ENCODE measurements around the gene CES1.
"Not testable (repeated sequence)": the region's sequence is repeated elsewhere in the genome, so short reads cannot be mapped to it uniquely, and the experiment has no call there.

CES1 gene

GRCh38 chr16:55822280-55822810 lies 10.6 kb downstream of the CES1 start:
- TF ChIP-seq CTCF (IDR thresholded peaks at IDR 0.05; ENCODE audit: insufficient read depth, low read length, poor library complexity, severe bottlenecking) (no peak), EZH2phosphoT487 (conservative IDR thresholded peaks at IDR 0.05; ENCODE audit: low read length) (no peak)
- no peaks in the 10 kb centered on the region for H3F3A ChIP-seq (ENCODE audit: insufficient read depth)
- H3K9me3 ChIP-seq (ENCODE audit: insufficient read depth, low read length), result no peaks in the 10 kb centered on the region
- H3K36me3 ChIP-seq (ENCODE audit: low read length), result no peaks in the 10 kb centered on the region
- H2AFZ ChIP-seq (ENCODE audit: low read depth, low read length, severe bottlenecking), result no peak overlapping the region
- no peaks in the 10 kb centered on the region for H3K9me2 ChIP-seq (replicated peaks; ENCODE audit: insufficient read depth, low read length)
- H3K27me3 ChIP-seq (ENCODE audit: low read length), result no peaks in the 10 kb centered on the region
- no peaks in the 10 kb centered on the region for H3K79me2 ChIP-seq (ENCODE audit: insufficient read depth, low read length)
- H3K4me2 ChIP-seq (ENCODE audit: low read depth, low read length, poor library complexity, severe bottlenecking), result no peak overlapping the region
- no peak overlapping the region for H3K4me3 ChIP-seq (ENCODE audit: insufficient read depth, low read length, poor library complexity, severe bottlenecking)
- H3K9ac ChIP-seq (ENCODE audit: low read length), result no peak overlapping the region
- no peak overlapping the region for H3K27ac ChIP-seq (ENCODE audit: low read depth, low read length)
- H4K20me1 ChIP-seq (ENCODE audit: low read depth, low read length), result no peaks in the 10 kb centered on the region

GRCh38 chr16:55821210-55821609 lies 11.7 kb downstream of the CES1 start:
- Histone ChIP-seq H3K9me2 (replicated peaks; ENCODE audit: insufficient read depth, low read length) (no peaks in the 10 kb centered on the region), H3F3A (ENCODE audit: insufficient read depth) (no peaks in the 10 kb centered on the region), H3K79me2 (ENCODE audit: insufficient read depth, low read length) (no peaks in the 10 kb centered on the region), H3K9me3 (ENCODE audit: insufficient read depth, low read length) (no peaks in the 10 kb centered on the region), H3K36me3 (ENCODE audit: low read length) (no peaks in the 10 kb centered on the region), H2AFZ (ENCODE audit: low read depth, low read length, severe bottlenecking) (no peak overlapping the region), H3K4me2 (ENCODE audit: low read depth, low read length, poor library complexity, severe bottlenecking) (no peak overlapping the region), H4K20me1 (ENCODE audit: low read depth, low read length) (no peaks in the 10 kb centered on the region), H3K4me3 (ENCODE audit: insufficient read depth, low read length, poor library complexity, severe bottlenecking) (no peak overlapping the region), H3K27ac (ENCODE audit: low read depth, low read length) (no peak overlapping the region), H3K9ac (ENCODE audit: low read length) (no peak overlapping the region), H3K27me3 (ENCODE audit: low read length) (no peaks in the 10 kb centered on the region)
- TF ChIP-seq EZH2phosphoT487 (conservative IDR thresholded peaks at IDR 0.05; ENCODE audit: low read length), result no peak

- H3K9me2 ChIP-seq (replicated peaks; ENCODE audit: insufficient read depth, low read length), result no peaks in the 10 kb centered on the region
- H3K4me3 ChIP-seq (ENCODE audit: insufficient read depth, low read length, poor library complexity, severe bottlenecking), result no peak overlapping the region
- H3K4me2 ChIP-seq (ENCODE audit: low read depth, low read length, poor library complexity, severe bottlenecking), result no peak overlapping the region
- no peaks in the 10 kb centered on the region for H3K79me2 ChIP-seq (ENCODE audit: insufficient read depth, low read length)
- no peak overlapping the region for H3K9ac ChIP-seq (ENCODE audit: low read length)
- H4K20me1 ChIP-seq (ENCODE audit: low read depth, low read length), result no peaks in the 10 kb centered on the region
- no peak overlapping the region for H2AFZ ChIP-seq (ENCODE audit: low read depth, low read length, severe bottlenecking)
- H3K36me3 ChIP-seq (ENCODE audit: low read length), result no peaks in the 10 kb centered on the region
- no peak overlapping the region for H3K27ac ChIP-seq (ENCODE audit: low read depth, low read length)
- H3F3A ChIP-seq (ENCODE audit: insufficient read depth), result no peaks in the 10 kb centered on the region
- H3K27me3 ChIP-seq (ENCODE audit: low read length), result no peaks in the 10 kb centered on the region
- TF ChIP-seq CTCF (IDR thresholded peaks at IDR 0.05; ENCODE audit: insufficient read depth, low read length, poor library complexity, severe bottlenecking), result no peak
- TF ChIP-seq EZH2phosphoT487 (conservative IDR thresholded peaks at IDR 0.05; ENCODE audit: low read length), result no peak
- H3K9me3 ChIP-seq (ENCODE audit: insufficient read depth, low read length), result no peaks in the 10 kb centered on the region
Observed at GRCh38 chr16:55820615-55821014, 12.3 kb downstream of the CES1 start.

DNA sequence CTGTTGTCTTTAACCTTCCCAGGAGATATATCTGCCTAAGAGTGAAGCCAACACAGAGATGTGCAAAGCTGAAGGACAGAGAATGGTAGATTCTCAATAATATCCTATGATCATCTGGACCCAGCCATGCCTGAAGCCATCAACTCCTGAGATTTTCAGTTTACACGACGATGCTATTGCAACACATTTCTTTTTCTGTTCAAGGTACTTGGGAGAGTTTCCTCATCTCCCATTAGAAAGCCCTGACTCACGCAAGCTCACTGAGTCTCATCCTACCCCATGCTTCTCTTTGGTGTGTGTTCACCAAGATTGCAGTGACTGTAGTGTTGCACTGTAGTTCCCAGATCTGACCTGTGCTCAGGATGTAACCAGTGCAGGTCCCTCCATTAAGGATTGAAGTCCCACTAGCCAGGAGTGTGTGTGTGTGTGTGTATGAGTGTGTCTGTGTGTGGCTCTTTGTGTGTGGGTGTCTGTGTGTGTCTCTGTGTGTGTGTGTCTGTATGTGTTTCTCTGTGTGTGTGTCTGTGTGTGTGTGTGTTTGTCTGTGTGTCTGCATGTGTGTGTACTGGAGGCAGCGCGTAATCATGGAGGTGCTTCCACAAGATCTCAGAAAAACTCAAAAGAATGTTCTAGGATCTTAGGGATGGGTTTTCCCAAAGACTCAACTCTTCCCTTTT lies 15.5 kb downstream of the CES1 start:
- Histone ChIP-seq H3K9me2 (replicated peaks; ENCODE audit: insufficient read depth, low read length) (no peaks in the 10 kb centered on the region), H2AFZ (ENCODE audit: low read depth, low read length, severe bottlenecking) (no peak overlapping the region), H3K79me2 (ENCODE audit: insufficient read depth, low read length) (no peaks in the 10 kb centered on the region), H3K27me3 (ENCODE audit: low read length) (no peaks in the 10 kb centered on the region), H3K36me3 (ENCODE audit: low read length) (no peaks in the 10 kb centered on the region), H3K9me3 (ENCODE audit: insufficient read depth, low read length) (no peaks in the 10 kb centered on the region), H3K4me3 (ENCODE audit: insufficient read depth, low read length, poor library complexity, severe bottlenecking) (no peak overlapping the region), H3K4me2 (ENCODE audit: low read depth, low read length, poor library complexity, severe bottlenecking) (no peak overlapping the region), H3K27ac (ENCODE audit: low read depth, low read length) (no peak overlapping the region), H3K9ac (ENCODE audit: low read length) (no peak overlapping the region), H3F3A (ENCODE audit: insufficient read depth) (no peaks in the 10 kb centered on the region), H4K20me1 (ENCODE audit: low read depth, low read length) (no peaks in the 10 kb centered on the region)
- TF ChIP-seq CTCF (IDR thresholded peaks at IDR 0.05; ENCODE audit: insufficient read depth, low read length, poor library complexity, severe bottlenecking) (no peak), EZH2phosphoT487 (conservative IDR thresholded peaks at IDR 0.05; ENCODE audit: low read length) (no peak)

GRCh38 chr16:55816222-55816621 lies 16.7 kb downstream of the CES1 start:
- not testable (repeated sequence) for H3K4me3 ChIP-seq (ENCODE audit: insufficient read depth, low read length, poor library complexity, severe bottlenecking); H3K79me2 ChIP-seq (ENCODE audit: insufficient read depth, low read length); H2AFZ ChIP-seq (ENCODE audit: low read depth, low read length, severe bottlenecking); H3K4me2 ChIP-seq (ENCODE audit: low read depth, low read length, poor library complexity, severe bottlenecking); H3K9me2 ChIP-seq (replicated peaks; ENCODE audit: insufficient read depth, low read length); H3K27me3 ChIP-seq (ENCODE audit: low read length); H3K9me3 ChIP-seq (ENCODE audit: insufficient read depth, low read length); H3K27ac ChIP-seq (ENCODE audit: low read depth, low read length); H3K36me3 ChIP-seq (ENCODE audit: low read length); H4K20me1 ChIP-seq (ENCODE audit: low read depth, low read length); H3F3A ChIP-seq (ENCODE audit: insufficient read depth); H3K9ac ChIP-seq (ENCODE audit: low read length)
